Measurements from ENCODE around the gene BEGAIN. TPM values are rescaled to one million over a fixed set of nuclear protein-coding genes. Genes with fewer than 3 reads are reported as not detected.
A peak's percentile ranks its signal among the peaks of the same experiment; 100 is the strongest.

Gene BEGAIN
- total and polyA plus RNA-seq, 9 of the 15 experiments (the other 6 are each of a cell fraction or from before 2014, with no cell fraction given), result 0.07 to 0.68 (median 0.55) TPM; not detected in 3

- TF ChIP-seq FOXP4 (CRISPR knock-in tag; IDR thresholded peaks at IDR 0.05; ENCODE audit: borderline replicate concordance) (no peak), ZNF583 (CRISPR knock-in tag; IDR thresholded peaks at IDR 0.05) (no peak), KDM2B (CRISPR knock-in tag; IDR thresholded peaks at IDR 0.05) (no peak), HMGN3 (IDR thresholded peaks at IDR 0.05; ENCODE audit: borderline replicate concordance, extremely low read depth, insufficient read length, low read depth, low read length) (no peak), ZNF589 (CRISPR knock-in tag; IDR thresholded peaks at IDR 0.05; ENCODE audit: low read depth) (no peak), GMEB1 (CRISPR knock-in tag; IDR thresholded peaks at IDR 0.05) (no peak), ARID1B (IDR thresholded peaks at IDR 0.05) (peak; percentile 48; the same call in 1 of the 2 replicates), TEAD4 (IDR thresholded peaks at IDR 0.05; ENCODE audit: low read length) (peak; percentile 10; the same call in 1 of the 2 replicates), TEAD4 (CRISPR knock-in tag; IDR thresholded peaks at IDR 0.05; ENCODE audit: borderline replicate concordance) (no peak), MTF1 (CRISPR knock-in tag; IDR thresholded peaks at IDR 0.05; ENCODE audit: borderline replicate concordance) (no peak), EP400 (IDR thresholded peaks at IDR 0.05) (no peak)
These were observed 39.4 kb upstream of the BEGAIN start (continued) for GRCh38 chr14:100626614-100627013.

All from K562 (cell line).